Right lobe of liver (tissue), 6 donors: ENCODE data around the gene ZCCHC7. TPM values are rescaled to one million over a fixed set of nuclear protein-coding genes. Genes with fewer than 3 reads are reported as not detected.

Experiments used
- ATAC-seq, 4 donors: fragments of 200-7000 bp; cut with Tn5 transposase; one replicate each; pipeline ENCODE4 v1.9.1; 2020; ENCODE audit warnings: mild to moderate bottlenecking in 4 of 4, moderate library complexity in 4 of 4
- DNase-seq, 3 donors: peaks; one replicate each; pipeline ENCODE4 v3.0.0-alpha.2; 2020
- H3K27ac ChIP-seq, 3 donors: fragments of 200-600 bp; one replicate each; pipeline ENCODE4 v1.8.0; 2022
- H3K27me3 ChIP-seq, 2 donors: fragments of 200-600 bp; one replicate each; pipeline ENCODE4 v1.8.0; 2022
- H3K36me3 ChIP-seq, 4 donors: fragments of 200-600 bp; sonication (generic) in 1 of 4; one replicate each; pipeline versions ENCODE4 v1.5.1 to v1.8.0; 2017 to 2022; ENCODE audit warnings: control low read depth in 1 of 4
- H3K4me1 ChIP-seq, 4 donors: fragments of 200-600 bp; sonication (generic) in 1 of 4; one replicate each; pipeline versions ENCODE4 v1.5.1 to v1.8.0; 2017 to 2022; ENCODE audit warnings: control low read depth in 1 of 4
- H3K4me3 ChIP-seq, 3 donors: fragments of 200-600 bp; one replicate each; pipeline ENCODE4 v1.8.0; 2022
- H3K9me3 ChIP-seq, 4 donors: fragments of 200-600 bp; sonication (generic) in 1 of 4; one replicate each; pipeline versions ENCODE4 v1.5.1 to v1.8.0; 2017 to 2022; ENCODE audit warnings: control low read depth in 1 of 4
- CTCF ChIP-seq, 4 donors: fragments of 200-600 bp in 3 of 4; fragments of 450-650 bp in 1 of 4; IDR thresholded peaks; one replicate each; pipeline versions ENCODE4 v1.5.1 to v1.8.0; 2016 to 2022; ENCODE audit warnings: antibody characterized with exemption in 4 of 4, mild to moderate bottlenecking in 2 of 4
- POLR2A ChIP-seq: fragments of 450-650 bp; IDR thresholded peaks from one replicate; pipeline ENCODE4 v1.6.1; 2017; ENCODE audit warnings: antibody characterized with exemption, mild to moderate bottlenecking
- WGBS: methylation state at CpG from one replicate; pipeline ENCODE4 v1.1.6; 2018; ENCODE audit warnings: low coverage, low lambda C conversion rate; ENCODE audit not compliant: insufficient coverage; ENCODE audit errors: missing lambda C conversion rate; 5-methylcytosine and 5-hydroxymethylcytosine counted together
- intact Hi-C, 2 donors: fragments of 100-400 bp; cut with DNase I; formaldehyde crosslinking; loops; one replicate each; pipeline versions ENCODE4 v1.11.2 to v1.14.1; 2022
- total RNA-seq, 6 experiments: library from RNA; depleted of rRNA in 2 of 6; stranded (reverse); fragments of >200 nt in 2 of 6; fragmentation: NEBNext Ultra II Directional in 3 of 6; extraction: Animal tissue kit (Norgen Biotek cat#: 25700) in 3 of 6; gene quantifications; one replicate each; pipeline versions ENCODE4 v1.1.0 to v1.2.4, GENCODE V29; 2016 to 2023
- donor health status: DM: no; HTN: yes; CAD: no.
- donor health status: DM: no; HTN: no; CAD: no.
- donor health status: DM: no; HTN: no; CAD: no.
- donor health status: DM: no; HTN: yes; CAD: no.
- donor health status: DM: no; HTN: yes; CAD: no.

Gene ZCCHC7
- total RNA-seq, 6 experiments from 2014 or later, result 5.9 to 10.0 (median 7.2) TPM

- H3K27ac ChIP-seq, result no peak overlapping the region
- intact Hi-C loops, result no loop called here
- no peaks in the 10 kb centered on the region for H3K4me1 ChIP-seq
- no peak for DNase-seq
- H3K4me3 ChIP-seq, result no peak overlapping the region
- 75% methylated on average over 4 of the region's 4 CpGs for WGBS
- H3K36me3 ChIP-seq, result no peaks in the 10 kb centered on the region
- ATAC-seq, result no peak
- no peaks in the 10 kb centered on the region for H3K27me3 ChIP-seq
- H3K9me3 ChIP-seq, result no peaks in the 10 kb centered on the region
- no peak for TF ChIP-seq CTCF (IDR thresholded peaks at IDR 0.05)
- no peak for TF ChIP-seq POLR2A
Observed at GRCh38 chr9:37096628-37097027, 23.7 kb upstream of the ZCCHC7 start.

GRCh38 chr9:37097294-37097693 is 23.1 kb upstream of the ZCCHC7 start:
- intact Hi-C loops, result no loop called here
- H3K27ac ChIP-seq, result no peak overlapping the region
- no peaks in the 10 kb centered on the region for H3K27me3 ChIP-seq
- 69% methylated on average over 1 of the region's 1 CpG for WGBS
- no peaks in the 10 kb centered on the region for H3K9me3 ChIP-seq
- no peaks in the 10 kb centered on the region for H3K4me1 ChIP-seq
- no peak for ATAC-seq
- H3K36me3 ChIP-seq, result no peaks in the 10 kb centered on the region
- H3K4me3 ChIP-seq, result no peak overlapping the region
- TF ChIP-seq CTCF (IDR thresholded peaks at IDR 0.05) (no peak), POLR2A (no peak)
- no peak for DNase-seq

- no peak for DNase-seq
- H3K9me3 ChIP-seq, result no peaks in the 10 kb centered on the region
- H3K36me3 ChIP-seq, result no peaks in the 10 kb centered on the region
- ATAC-seq, result no peak
- H3K27me3 ChIP-seq, result no peaks in the 10 kb centered on the region
- no peak overlapping the region for H3K4me3 ChIP-seq
- no peaks in the 10 kb centered on the region for H3K4me1 ChIP-seq
- 22% methylated on average over 1 of the region's 2 CpGs for WGBS
- intact Hi-C loops, result no loop called here
- H3K27ac ChIP-seq, result no peak overlapping the region
- no peak for TF ChIP-seq POLR2A
- TF ChIP-seq CTCF (IDR thresholded peaks at IDR 0.05), result no peak
Observed at GRCh38 chr9:37100327-37100726, 20.0 kb upstream of the ZCCHC7 start.

GRCh38 chr9:37100741-37101140 is 19.6 kb upstream of the ZCCHC7 start:
- Histone ChIP-seq H3K36me3 (no peaks in the 10 kb centered on the region), H3K4me3 (no peak overlapping the region), H3K27me3 (no peaks in the 10 kb centered on the region), H3K27ac (no peak overlapping the region), H3K4me1 (no peaks in the 10 kb centered on the region), H3K9me3 (no peaks in the 10 kb centered on the region)
- no peak for ATAC-seq
- no peak for DNase-seq
- WGBS, result 100% methylated on average over 2 of the region's 2 CpGs
- intact Hi-C loops, result no loop called here
- TF ChIP-seq CTCF (IDR thresholded peaks at IDR 0.05) (no peak), POLR2A (no peak)

- Histone ChIP-seq H3K4me1 (no peaks in the 10 kb centered on the region), H3K4me3 (no peak overlapping the region), H3K36me3 (no peaks in the 10 kb centered on the region), H3K27ac (no peak overlapping the region), H3K9me3 (no peaks in the 10 kb centered on the region), H3K27me3 (no peaks in the 10 kb centered on the region)
- intact Hi-C loops, result no loop called here
- TF ChIP-seq CTCF (IDR thresholded peaks at IDR 0.05) (no peak), POLR2A (no peak)
- DNase-seq, result no peak
- no peak for ATAC-seq
- 58% methylated on average over 3 of the region's 3 CpGs for WGBS
Observed at GRCh38 chr9:37102486-37102885, 17.9 kb upstream of the ZCCHC7 start.
